Gastrocnemius medialis (tissue), 4 donors: ENCODE measurements around the gene TTBK1. TPM values are rescaled to one million over a fixed set of nuclear protein-coding genes. Genes with fewer than 3 reads are reported as not detected.

ENCODE experiments used
- ATAC-seq, 2 donors: fragments of 150-250 bp; one replicate each; pipeline ENCODE4 v1.9.1; 2016
- DNase-seq, 2 donors: peaks; one replicate each; pipeline ENCODE4 v3.0.0-alpha.2; 2019
- H3K27ac ChIP-seq, 4 donors: fragments of 200-600 bp; sonication (generic); 1 replicate in 1 of 4; 2 replicates in 3 of 4; pipeline ENCODE4 v1.5.1; 2016 to 2018; ENCODE audit warnings: mild to moderate bottlenecking in 2 of 4, moderate library complexity in 1 of 4
- H3K27me3 ChIP-seq, 3 donors: fragments of 200-600 bp; sonication (generic) in 2 of 3; 1 replicate in 1 of 3; 2 replicates in 2 of 3; pipeline versions ENCODE4 v1.5.1 to v1.6.0; 2016 to 2019; ENCODE audit warnings: mild to moderate bottlenecking in 1 of 3, moderate library complexity in 1 of 3
- H3K36me3 ChIP-seq, 2 donors: fragments of 200-600 bp; sonication (generic) in 1 of 2; one replicate each; pipeline ENCODE4 v1.5.1; 2017 to 2018
- H3K4me1 ChIP-seq, 2 donors: fragments of 200-600 bp; sonication (generic) in 1 of 2; one replicate each; pipeline ENCODE4 v1.5.1; 2016 to 2017; ENCODE audit warnings: mild to moderate bottlenecking in 2 of 2
- H3K4me3 ChIP-seq, 4 donors: fragments of 200-600 bp; sonication (generic) in 3 of 4; 1 replicate in 1 of 4; 2 replicates in 3 of 4; pipeline ENCODE4 v1.5.1; 2016 to 2019; ENCODE audit warnings: mild to moderate bottlenecking in 2 of 4
- H3K9me3 ChIP-seq, 3 donors: fragments of 200-600 bp; sonication (generic) in 2 of 3; 1 replicate in 1 of 3; 2 replicates in 2 of 3; pipeline ENCODE4 v1.5.1; 2016 to 2019
- CTCF ChIP-seq, 5 experiments: fragments of 450-650 bp in 3 of 5; fragments of 200-600 bp in 2 of 5; sonication (generic) in 2 of 5; IDR thresholded peaks in 4 of 5; conservative IDR thresholded peaks in 1 of 5; 1 replicate in 4 of 5; 2 replicates in 1 of 5; pipeline ENCODE4 v1.5.1; 2016 to 2019; ENCODE audit warnings: antibody characterized with exemption in 5 of 5, mild to moderate bottlenecking in 3 of 5, moderate library complexity in 3 of 5
- POLR2A ChIP-seq, 2 donors: fragments of 450-650 bp; IDR thresholded peaks; one replicate each; pipeline ENCODE4 v1.6.1; 2017; ENCODE audit warnings: antibody characterized with exemption in 2 of 2, mild to moderate bottlenecking in 2 of 2, moderate library complexity in 2 of 2
- in situ Hi-C, 4 donors: fragments of 200-750 bp; cut with MboI; loops; one replicate each; pipeline versions ENCODE4 v1.15.0 to v1.8.0; 2017; ENCODE audit warnings: low sequenced_read_pairs in 4 of 4
- intact Hi-C: fragments of 100-400 bp; cut with DNase I; formaldehyde crosslinking; loops from one replicate; pipeline ENCODE4 v1.15.1; 2023; ENCODE audit warnings: low total_unique reads
- total RNA-seq, 4 donors: library from RNA; depleted of rRNA; stranded (reverse); fragments of >200 nt; gene quantifications; one replicate each; pipeline versions ENCODE4 v1.1.0 to v1.2.3, GENCODE V29; 2016

The TTBK1 gene
- total RNA-seq, 4 donors from 2014 or later, result 0.04 TPM; not detected in 3

- Histone ChIP-seq H3K27me3 (peaks cover 0 to 3% (median 0%) of the 10 kb centered on the region in 3 donors), H3K4me3 (no peak overlapping the region), H3K4me1 (no peaks in the 10 kb centered on the region), H3K27ac (no peak overlapping the region), H3K9me3 (no peaks in the 10 kb centered on the region), H3K36me3 (no peaks in the 10 kb centered on the region)
- no peak for TF ChIP-seq CTCF (IDR thresholded peaks at IDR 0.05 in 4 of 5, conservative IDR thresholded peaks at IDR 0.05 in 1 of 5)
- TF ChIP-seq POLR2A (IDR thresholded peaks at IDR 0.05), result no peak
- in situ Hi-C loops (no loop called here), intact Hi-C loops (no loop called here)
- DNase-seq (no peak), ATAC-seq (no peak)
Observed at GRCh38 chr6:43290339-43290904, 47.1 kb downstream of the TTBK1 start.

DNA sequence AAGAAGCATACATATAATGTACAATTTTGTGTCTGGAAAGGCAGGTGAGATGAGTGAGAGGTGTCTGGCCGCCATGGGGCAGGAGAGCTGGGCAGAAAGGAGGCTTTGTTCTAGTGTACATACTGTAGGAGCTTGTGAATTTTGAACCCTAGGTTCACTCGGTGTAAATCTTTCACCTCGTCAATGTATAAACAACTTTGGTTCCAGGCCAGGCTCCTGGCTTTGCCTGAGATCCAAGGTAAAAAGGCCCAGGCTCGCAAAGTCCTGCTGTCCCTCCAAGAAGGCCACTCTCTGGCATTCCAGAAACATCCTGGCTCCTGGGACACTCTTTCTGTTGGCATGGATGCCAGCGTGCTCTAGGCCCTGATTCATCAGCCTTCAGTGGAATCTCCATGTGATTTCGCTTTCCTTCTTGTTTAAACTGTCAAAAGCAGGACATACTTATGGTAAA lies 47.6 kb downstream of the TTBK1 start:
- TF ChIP-seq CTCF (IDR thresholded peaks at IDR 0.05 in 4 of 5, conservative IDR thresholded peaks at IDR 0.05 in 1 of 5), result no peak
- TF ChIP-seq POLR2A (IDR thresholded peaks at IDR 0.05), result no peak
- ATAC-seq, result no peak
- Histone ChIP-seq H3K4me3 (no peak overlapping the region), H3K27me3 (no peaks in the 10 kb centered on the region), H3K9me3 (no peaks in the 10 kb centered on the region), H3K36me3 (no peaks in the 10 kb centered on the region), H3K4me1 (no peaks in the 10 kb centered on the region), H3K27ac (no peak overlapping the region)
- intact Hi-C loops, result no loop called here
- DNase-seq, result no peak
- in situ Hi-C loops, result no loop called here

GRCh38 chr6:43291708-43292107 lies 48.4 kb downstream of the TTBK1 start:
- H3K36me3 ChIP-seq, result no peaks in the 10 kb centered on the region
- H3K9me3 ChIP-seq, result no peaks in the 10 kb centered on the region
- TF ChIP-seq CTCF (IDR thresholded peaks at IDR 0.05 in 4 of 5, conservative IDR thresholded peaks at IDR 0.05 in 1 of 5) (no peak), POLR2A (IDR thresholded peaks at IDR 0.05) (no peak)
- in situ Hi-C loops, result no loop called here
- intact Hi-C loops, result no loop called here
- H3K27ac ChIP-seq, result no peak overlapping the region
- no peak for ATAC-seq
- no peaks in the 10 kb centered on the region for H3K27me3 ChIP-seq
- H3K4me1 ChIP-seq, result no peaks in the 10 kb centered on the region
- H3K4me3 ChIP-seq, result no peak overlapping the region
- DNase-seq, result no peak

DNA sequence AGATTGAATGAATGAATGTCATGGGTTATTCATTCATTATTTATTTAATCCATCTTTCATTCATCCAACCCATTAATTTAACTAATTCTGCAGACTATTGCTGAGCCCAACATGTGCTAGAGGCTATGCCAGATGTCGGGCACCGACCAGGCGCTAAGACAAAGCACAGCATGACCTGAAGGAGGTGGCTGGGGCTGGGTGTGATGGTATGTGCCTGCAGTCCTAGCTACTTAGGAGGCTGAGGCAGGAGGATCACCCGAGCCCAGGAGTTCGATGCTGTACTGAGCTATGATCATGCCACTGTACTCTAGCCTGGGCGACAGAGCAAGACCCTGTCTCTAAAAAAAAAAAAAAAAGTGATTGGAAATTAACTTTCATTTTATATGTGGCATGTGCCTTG lies 49.1 kb downstream of the TTBK1 start:
- Histone ChIP-seq H3K4me3 (no peak overlapping the region), H3K36me3 (no peaks in the 10 kb centered on the region), H3K4me1 (no peaks in the 10 kb centered on the region), H3K9me3 (no peaks in the 10 kb centered on the region), H3K27ac (no peak overlapping the region), H3K27me3 (no peaks in the 10 kb centered on the region)
- no peak for ATAC-seq
- TF ChIP-seq POLR2A (IDR thresholded peaks at IDR 0.05), result no peak
- no peak for TF ChIP-seq CTCF (IDR thresholded peaks at IDR 0.05 in 4 of 5, conservative IDR thresholded peaks at IDR 0.05 in 1 of 5)
- intact Hi-C loops, result no loop called here
- in situ Hi-C loops, result no loop called here
- DNase-seq, result no peak

DNA sequence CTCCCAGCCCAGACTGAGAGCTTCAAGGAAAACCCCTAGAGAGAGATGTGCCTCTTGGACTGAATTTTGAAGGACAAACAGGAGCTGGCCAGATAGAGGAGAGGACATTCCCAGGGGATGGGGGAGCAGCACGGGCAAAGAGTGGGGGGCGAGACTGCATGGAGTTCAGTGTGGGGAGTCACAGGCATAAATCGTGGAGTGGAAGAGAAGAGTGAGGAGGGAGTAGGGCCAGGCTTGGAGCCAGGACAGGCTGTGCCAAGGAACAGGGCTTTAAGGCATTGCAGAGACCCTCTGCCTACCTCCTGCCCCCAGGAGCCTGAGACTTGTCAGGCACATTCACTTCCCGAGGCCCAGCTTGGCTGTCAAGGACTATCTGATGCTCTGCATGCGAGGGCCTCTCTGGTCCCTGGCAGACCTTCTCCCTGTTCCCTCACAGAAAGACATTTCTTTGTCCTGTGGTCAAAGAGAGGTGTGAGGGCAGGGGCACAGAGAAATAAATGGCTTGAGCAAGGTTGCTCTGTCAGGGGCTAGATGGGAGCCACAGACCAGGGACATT lies 49.6 kb downstream of the TTBK1 start:
- ATAC-seq, result no peak
- H3K36me3 ChIP-seq, result no peaks in the 10 kb centered on the region
- in situ Hi-C loops (no loop called here), intact Hi-C loops (no loop called here)
- H3K27ac ChIP-seq, result no peak overlapping the region
- no peak for TF ChIP-seq CTCF (IDR thresholded peaks at IDR 0.05 in 4 of 5, conservative IDR thresholded peaks at IDR 0.05 in 1 of 5)
- no peak for TF ChIP-seq POLR2A (IDR thresholded peaks at IDR 0.05)
- no peak for DNase-seq
- H3K27me3 ChIP-seq, result no peaks in the 10 kb centered on the region
- no peak overlapping the region for H3K4me3 ChIP-seq
- no peaks in the 10 kb centered on the region for H3K9me3 ChIP-seq
- no peaks in the 10 kb centered on the region for H3K4me1 ChIP-seq
